Measurements from ENCODE around the gene PRELP.

- TF ChIP-seq, protein P1, sequence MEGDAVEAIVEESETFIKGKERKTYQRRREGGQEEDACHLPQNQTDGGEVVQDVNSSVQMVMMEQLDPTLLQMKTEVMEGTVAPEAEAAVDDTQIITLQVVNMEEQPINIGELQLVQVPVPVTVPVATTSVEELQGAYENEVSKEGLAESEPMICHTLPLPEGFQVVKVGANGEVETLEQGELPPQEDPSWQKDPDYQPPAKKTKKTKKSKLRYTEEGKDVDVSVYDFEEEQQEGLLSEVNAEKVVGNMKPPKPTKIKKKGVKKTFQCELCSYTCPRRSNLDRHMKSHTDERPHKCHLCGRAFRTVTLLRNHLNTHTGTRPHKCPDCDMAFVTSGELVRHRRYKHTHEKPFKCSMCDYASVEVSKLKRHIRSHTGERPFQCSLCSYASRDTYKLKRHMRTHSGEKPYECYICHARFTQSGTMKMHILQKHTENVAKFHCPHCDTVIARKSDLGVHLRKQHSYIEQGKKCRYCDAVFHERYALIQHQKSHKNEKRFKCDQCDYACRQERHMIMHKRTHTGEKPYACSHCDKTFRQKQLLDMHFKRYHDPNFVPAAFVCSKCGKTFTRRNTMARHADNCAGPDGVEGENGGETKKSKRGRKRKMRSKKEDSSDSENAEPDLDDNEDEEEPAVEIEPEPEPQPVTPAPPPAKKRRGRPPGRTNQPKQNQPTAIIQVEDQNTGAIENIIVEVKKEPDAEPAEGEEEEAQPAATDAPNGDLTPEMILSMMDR (IDR thresholded peaks at IDR 0.05) = peak in 2 of 3 experiments; percentile 48
- no peak for TF ChIP-seq POLR2A (IDR thresholded peaks at IDR 0.05)
- peak in 1 of 2 donors; percentile 72 for TF ChIP-seq POLR2AphosphoS5 (IDR thresholded peaks at IDR 0.05; ENCODE audit: insufficient read depth in 1 of 2, low read depth in 1 of 2)
Observed at GRCh38 chr1:203440771-203441170, 34.8 kb upstream of the PRELP start.
